Left lung (tissue), 10 donors: ENCODE measurements around the gene CNOT4. TPM values are rescaled to one million over a fixed set of nuclear protein-coding genes. Genes with fewer than 3 reads are reported as not detected.

Experiments
- ATAC-seq: fragments of 200-7000 bp; cut with Tn5 transposase; one replicate; pipeline ENCODE4 v1.9.1; 2020; ENCODE audit warnings: moderate library complexity
- DNase-seq, 4 donors: peaks; one replicate each; pipeline ENCODE4 v3.0.0-alpha.2; 2013 to 2020
- H3K27ac ChIP-seq, 2 donors: fragments of 200-600 bp; sonication (generic) in 1 of 2; one replicate each; pipeline versions ENCODE4 v1.5.0 to v1.8.0; 2020 to 2021
- H3K27me3 ChIP-seq, 2 donors: fragments of 200-600 bp; sonication (generic) in 1 of 2; one replicate each; pipeline versions ENCODE4 v1.5.0 to v1.8.0; 2020 to 2021
- H3K36me3 ChIP-seq, 2 donors: fragments of 200-600 bp; sonication (generic) in 1 of 2; one replicate each; pipeline versions ENCODE4 v1.5.0 to v1.8.0; 2020 to 2021
- H3K4me1 ChIP-seq, 2 donors: fragments of 200-600 bp; one replicate each; pipeline ENCODE4 v1.8.0; 2021
- H3K4me3 ChIP-seq, 2 donors: fragments of 200-600 bp; sonication (generic) in 1 of 2; one replicate each; pipeline versions ENCODE4 v1.5.0 to v1.8.0; 2020 to 2021; ENCODE audit warnings: mild to moderate bottlenecking in 1 of 2
- H3K9me3 ChIP-seq, 2 donors: fragments of 200-600 bp; sonication (generic) in 1 of 2; one replicate each; pipeline versions ENCODE4 v1.5.0 to v1.8.0; 2020 to 2021
- CTCF ChIP-seq, 2 donors: fragments of 200-600 bp; sonication (generic) in 1 of 2; IDR thresholded peaks; one replicate each; pipeline versions ENCODE4 v1.5.0 to v1.8.0; 2021; ENCODE audit warnings: antibody characterized with exemption in 2 of 2
- intact Hi-C, 2 donors: fragments of 100-400 bp; cut with DNase I; formaldehyde crosslinking; loops; one replicate each; pipeline versions ENCODE4 v1.11.2 to v1.14.2; 2022
- polyA plus RNA-seq, 6 donors: library from polyadenylated mRNA; unstranded; fragments of 120-200 nt; gene quantifications; one replicate each; pipeline ENCODE4 v1.2.1, GENCODE V29; 2013; ENCODE audit not compliant: insufficient read length in 6 of 6
- total RNA-seq, 2 donors: library from RNA; stranded (reverse); fragmentation: NEBNext Ultra II Directional; extraction: Animal tissue kit (Norgen Biotek cat#: 25700); gene quantifications; one replicate each; pipeline ENCODE4 v1.2.1, GENCODE V29; 2021
- donor health status: DM: no; HTN: yes; CAD: no.
- donor health status: DM: no; HTN: no; CAD: no.

The CNOT4 gene
- total and polyA plus RNA-seq, 8 donors = 21.6 to 35.4 (median 33.6) TPM

- DNase-seq = no peak
- TF ChIP-seq CTCF (IDR thresholded peaks at IDR 0.05) = no peak
- H3K4me1 ChIP-seq = peaks cover 7 to 22% of the 10 kb centered on the region in 2 donors
- H3K27me3 ChIP-seq = no peaks in the 10 kb centered on the region
- H3K27ac ChIP-seq = no peak overlapping the region
- H3K36me3 ChIP-seq = no peaks in the 10 kb centered on the region
- no peaks in the 10 kb centered on the region for H3K9me3 ChIP-seq
- intact Hi-C loops = no loop called here
- peak; percentile 39 for ATAC-seq
- no peak overlapping the region for H3K4me3 ChIP-seq
Observed at GRCh38 chr7:135493362-135493761, 16.5 kb downstream of the CNOT4 start.

GRCh38 chr7:135492151-135492550, 17.8 kb downstream of the CNOT4 start:
- TF ChIP-seq CTCF (IDR thresholded peaks at IDR 0.05) = no peak
- no peak for ATAC-seq
- DNase-seq = no peak
- H3K9me3 ChIP-seq = no peaks in the 10 kb centered on the region
- H3K27me3 ChIP-seq = no peaks in the 10 kb centered on the region
- intact Hi-C loops = no loop called here
- no peak overlapping the region for H3K27ac ChIP-seq
- H3K4me3 ChIP-seq = no peak overlapping the region
- H3K4me1 ChIP-seq = peaks cover 7 to 10% of the 10 kb centered on the region in 2 donors
- no peaks in the 10 kb centered on the region for H3K36me3 ChIP-seq

- Histone ChIP-seq H3K27ac (peak overlapping the region in 1 of 2 donors; percentile 20), H3K9me3 (no peaks in the 10 kb centered on the region), H3K27me3 (no peaks in the 10 kb centered on the region), H3K36me3 (no peaks in the 10 kb centered on the region), H3K4me1 (peaks cover 7% of the 10 kb centered on the region in 2 donors), H3K4me3 (no peak overlapping the region)
- intact Hi-C loops = no loop called here
- no peak for TF ChIP-seq CTCF (IDR thresholded peaks at IDR 0.05)
- DNase-seq (no peak), ATAC-seq (no peak)
Observed at GRCh38 chr7:135490783-135491182, 19.1 kb downstream of the CNOT4 start.

DNA sequence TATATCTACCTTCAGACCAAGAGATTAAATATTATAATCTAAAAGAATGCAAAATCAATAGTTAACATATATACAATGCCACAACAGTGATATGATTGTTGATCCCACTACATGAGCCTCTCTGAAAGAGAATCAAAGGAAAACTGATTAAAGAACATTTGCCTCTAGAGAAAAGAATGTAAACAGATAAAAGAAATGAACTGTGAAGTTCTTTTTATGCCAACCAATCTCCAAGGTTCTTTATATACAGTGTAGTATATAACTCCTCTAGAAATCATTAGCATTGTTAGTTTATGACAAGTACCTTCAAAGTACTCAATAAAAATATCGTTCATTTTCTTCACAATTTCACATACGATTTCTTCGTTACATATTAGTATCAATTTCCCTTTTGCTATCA, 20.1 kb downstream of the CNOT4 start:
- ATAC-seq = no peak
- Histone ChIP-seq H3K9me3 (no peaks in the 10 kb centered on the region), H3K36me3 (no peaks in the 10 kb centered on the region), H3K27ac (no peak overlapping the region), H3K27me3 (no peaks in the 10 kb centered on the region), H3K4me3 (no peak overlapping the region), H3K4me1 (peaks cover 7% of the 10 kb centered on the region in 2 donors)
- intact Hi-C loops = no loop called here
- no peak for TF ChIP-seq CTCF (IDR thresholded peaks at IDR 0.05)
- DNase-seq = peak in 2 of 4 donors; percentile 36 to 50

GRCh38 chr7:135486261-135486920, 23.5 kb downstream of the CNOT4 start:
- Histone ChIP-seq H3K36me3 (peaks cover 0 to 8% of the 10 kb centered on the region in 2 donors), H3K4me1 (peaks cover 0 to 10% of the 10 kb centered on the region in 2 donors), H3K4me3 (no peak overlapping the region), H3K27me3 (no peaks in the 10 kb centered on the region), H3K27ac (no peak overlapping the region), H3K9me3 (no peaks in the 10 kb centered on the region)
- no peak for DNase-seq
- no peak for TF ChIP-seq CTCF (IDR thresholded peaks at IDR 0.05)
- intact Hi-C loops = no loop called here
- no peak for ATAC-seq
